Activated B cell treated with CpG ODN at 0.5 μM for 24 hours (primary cell): ENCODE results near the gene BRD7. TPM values are rescaled to one million over a fixed set of nuclear protein-coding genes. Genes with fewer than 3 reads are reported as not detected.

Experiments
- ATAC-seq: fragments of 200-7000 bp; cut with Tn5 transposase; one replicate; pipeline ENCODE4 v1.10.0; 2021; ENCODE audit warnings: low read depth, mild to moderate bottlenecking, moderate library complexity
- CTCF ChIA-PET: fragments of 350-600 bp; sonication (Branson Sonifier 250); formaldehyde crosslinking; loops from one replicate; lab custom pipeline; 2021; ENCODE audit warnings: antibody characterized with exemption; lab: Charles Lee
- POLR2A ChIA-PET: fragments of 350-600 bp; sonication (Branson Sonifier 250); formaldehyde crosslinking; loops from one replicate; lab custom pipeline; 2021; ENCODE audit warnings: antibody characterized with exemption; lab: Charles Lee
- DNase-seq: peaks from one replicate; pipeline ENCODE4 v3.0.0; 2022
- H3K27ac Mint-ChIP-seq: one replicate; pipeline ENCODE4 v1.8.0; 2020; ENCODE audit warnings: mixed read lengths
- H3K27me3 Mint-ChIP-seq: one replicate; pipeline ENCODE4 v1.8.0; 2021; ENCODE audit warnings: mixed read lengths
- H3K36me3 Mint-ChIP-seq: one replicate; pipeline ENCODE4 v1.8.0; 2021; ENCODE audit warnings: low read depth, mixed read lengths
- H3K4me1 Mint-ChIP-seq: one replicate; pipeline ENCODE4 v1.8.0; 2021; ENCODE audit warnings: mixed read lengths
- H3K4me3 Mint-ChIP-seq: one replicate; pipeline ENCODE4 v1.8.0; 2020; ENCODE audit warnings: mild to moderate bottlenecking, mixed read lengths
- H3K9me3 Mint-ChIP-seq: one replicate; pipeline ENCODE4 v1.8.0; 2020; ENCODE audit warnings: mixed read lengths
- intact Hi-C: fragments of 100-400 bp; cut with micrococcal nuclease; formaldehyde crosslinking; loops from one replicate; pipeline ENCODE4 v1.15.1; 2024
- total RNA-seq: library from RNA; stranded (reverse); gene quantifications from 2 replicates; pipeline ENCODE4 v1.2.3, GENCODE V29; 2022
- TF ChIP-seq, protein P1 (sequence below): fragments of 200-600 bp; IDR thresholded peaks from one replicate; pipeline ENCODE4 v1.8.0; 2022; ENCODE audit warnings: antibody characterized with exemption, mild to moderate bottlenecking

Gene BRD7
- total RNA-seq, 1 donor from 2014 or later = 65.2 TPM

DNA sequence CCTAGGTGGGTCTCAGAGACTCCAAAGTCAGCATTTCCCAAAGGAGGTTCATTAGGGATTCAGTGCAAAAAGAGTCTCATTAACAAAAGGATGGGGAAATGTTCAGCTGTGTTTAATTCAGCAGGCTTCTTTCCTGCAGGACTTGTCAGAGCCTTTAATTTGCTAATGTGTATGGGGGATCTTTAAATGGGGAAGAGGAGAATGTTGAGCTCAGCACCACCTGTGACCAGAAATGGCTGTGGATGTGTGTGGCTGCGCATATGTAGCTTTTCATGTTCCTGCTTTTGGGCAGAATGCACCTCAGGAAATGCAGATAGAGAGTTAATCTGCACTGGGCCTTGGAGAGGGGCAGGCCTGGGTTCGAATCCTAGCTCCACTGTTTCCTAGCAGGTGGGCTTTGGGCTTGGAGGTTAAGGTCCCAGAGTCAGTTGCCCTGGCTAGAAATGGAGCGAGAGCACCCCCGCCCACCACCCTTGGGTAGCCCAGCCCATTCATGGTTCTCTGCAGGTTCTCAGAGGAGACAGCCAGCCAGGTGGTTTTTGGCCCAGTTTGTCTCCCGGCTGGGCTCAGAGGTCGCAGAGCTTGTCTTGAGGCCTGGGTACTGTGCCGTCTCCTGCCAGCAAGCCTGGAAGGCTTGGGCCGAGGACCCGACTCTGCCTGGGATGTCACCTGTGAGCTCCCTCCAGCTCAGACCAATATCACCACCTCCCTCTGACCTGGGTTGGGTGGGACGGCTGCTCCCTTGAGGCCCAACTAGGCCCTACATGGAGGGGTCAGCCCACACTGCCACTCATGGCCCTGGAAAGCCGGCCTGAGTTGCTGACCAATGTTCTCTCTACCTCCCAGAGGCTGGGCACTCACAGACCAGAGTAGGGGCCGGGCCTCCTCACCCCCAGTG is 93.1 kb downstream of the BRD7 start:
- intact Hi-C loops = loop anchor here (2.0 kb wide), 2 partner anchors 61 to 467 kb away; partner anchors contain the start of gene CYLD
- ATAC-seq (no peak), DNase-seq (no peak)
- H3K9me3 Mint-ChIP-seq = peaks cover 4% of the 10 kb centered on the region
- TF ChIP-seq, protein P1, sequence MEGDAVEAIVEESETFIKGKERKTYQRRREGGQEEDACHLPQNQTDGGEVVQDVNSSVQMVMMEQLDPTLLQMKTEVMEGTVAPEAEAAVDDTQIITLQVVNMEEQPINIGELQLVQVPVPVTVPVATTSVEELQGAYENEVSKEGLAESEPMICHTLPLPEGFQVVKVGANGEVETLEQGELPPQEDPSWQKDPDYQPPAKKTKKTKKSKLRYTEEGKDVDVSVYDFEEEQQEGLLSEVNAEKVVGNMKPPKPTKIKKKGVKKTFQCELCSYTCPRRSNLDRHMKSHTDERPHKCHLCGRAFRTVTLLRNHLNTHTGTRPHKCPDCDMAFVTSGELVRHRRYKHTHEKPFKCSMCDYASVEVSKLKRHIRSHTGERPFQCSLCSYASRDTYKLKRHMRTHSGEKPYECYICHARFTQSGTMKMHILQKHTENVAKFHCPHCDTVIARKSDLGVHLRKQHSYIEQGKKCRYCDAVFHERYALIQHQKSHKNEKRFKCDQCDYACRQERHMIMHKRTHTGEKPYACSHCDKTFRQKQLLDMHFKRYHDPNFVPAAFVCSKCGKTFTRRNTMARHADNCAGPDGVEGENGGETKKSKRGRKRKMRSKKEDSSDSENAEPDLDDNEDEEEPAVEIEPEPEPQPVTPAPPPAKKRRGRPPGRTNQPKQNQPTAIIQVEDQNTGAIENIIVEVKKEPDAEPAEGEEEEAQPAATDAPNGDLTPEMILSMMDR = no peak
- H3K4me1 Mint-ChIP-seq = peaks cover 95% of the 10 kb centered on the region
- H3K4me3 Mint-ChIP-seq = peak overlapping the region; percentile 99
- H3K27me3 Mint-ChIP-seq = no peaks in the 10 kb centered on the region
- ChIA-PET POLR2A (interaction anchor here (1.1 to 16.1 kb wide), 5 partner anchors 5 to 53 kb away, joined by 5 to 244 read pairs (median 18); partner anchors contain the start of gene ADCY7), CTCF (interaction anchor here (0.9 to 4.4 kb wide), 6 partner anchors 9 to 79 kb away, joined by 3 to 21 read pairs (median 12); no protein-coding TSS in a partner anchor)
- H3K36me3 Mint-ChIP-seq = peaks cover 16% of the 10 kb centered on the region
- H3K27ac Mint-ChIP-seq = peak overlapping the region; percentile 100

DNA sequence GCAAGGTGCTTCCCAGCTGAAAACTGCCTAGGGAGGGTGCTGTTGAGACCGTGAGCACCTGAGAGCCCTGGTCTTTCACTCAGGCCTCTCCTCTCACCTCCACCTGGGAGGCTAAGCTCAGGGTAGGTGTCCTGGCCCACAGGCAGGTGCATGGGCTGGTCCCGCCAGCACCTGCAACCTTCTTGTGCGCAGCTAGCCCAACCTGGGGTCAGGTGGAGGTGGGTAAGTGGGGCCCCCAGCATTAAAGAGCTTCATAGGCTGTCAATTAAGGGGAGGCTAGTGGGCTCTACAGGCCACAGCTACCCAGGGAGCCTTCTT is 93.7 kb downstream of the BRD7 start:
- peaks cover 95% of the 10 kb centered on the region for H3K4me1 Mint-ChIP-seq
- peak overlapping the region; percentile 100 for H3K27ac Mint-ChIP-seq
- H3K9me3 Mint-ChIP-seq = peaks cover 4% of the 10 kb centered on the region
- TF ChIP-seq, protein P1 = no peak
- DNase-seq = no peak
- ChIA-PET POLR2A (interaction anchor here (1.1 to 16.1 kb wide), 11 partner anchors 5 to 471 kb away, joined by 3 to 244 read pairs (median 10); partner anchors contain the start of genes ADCY7, CNEP1R1 and CYLD), CTCF (interaction anchor here (0.9 to 4.4 kb wide), 7 partner anchors 10 to 80 kb away, joined by 3 to 21 read pairs (median 12); no protein-coding TSS in a partner anchor)
- no peak for ATAC-seq
- peaks cover 16% of the 10 kb centered on the region for H3K36me3 Mint-ChIP-seq
- intact Hi-C loops = loop anchor here (2.0 kb wide), 2 partner anchors 60 to 468 kb away; partner anchors contain the start of gene CYLD
- peak overlapping the region; percentile 99 for H3K4me3 Mint-ChIP-seq
- no peaks in the 10 kb centered on the region for H3K27me3 Mint-ChIP-seq

DNA sequence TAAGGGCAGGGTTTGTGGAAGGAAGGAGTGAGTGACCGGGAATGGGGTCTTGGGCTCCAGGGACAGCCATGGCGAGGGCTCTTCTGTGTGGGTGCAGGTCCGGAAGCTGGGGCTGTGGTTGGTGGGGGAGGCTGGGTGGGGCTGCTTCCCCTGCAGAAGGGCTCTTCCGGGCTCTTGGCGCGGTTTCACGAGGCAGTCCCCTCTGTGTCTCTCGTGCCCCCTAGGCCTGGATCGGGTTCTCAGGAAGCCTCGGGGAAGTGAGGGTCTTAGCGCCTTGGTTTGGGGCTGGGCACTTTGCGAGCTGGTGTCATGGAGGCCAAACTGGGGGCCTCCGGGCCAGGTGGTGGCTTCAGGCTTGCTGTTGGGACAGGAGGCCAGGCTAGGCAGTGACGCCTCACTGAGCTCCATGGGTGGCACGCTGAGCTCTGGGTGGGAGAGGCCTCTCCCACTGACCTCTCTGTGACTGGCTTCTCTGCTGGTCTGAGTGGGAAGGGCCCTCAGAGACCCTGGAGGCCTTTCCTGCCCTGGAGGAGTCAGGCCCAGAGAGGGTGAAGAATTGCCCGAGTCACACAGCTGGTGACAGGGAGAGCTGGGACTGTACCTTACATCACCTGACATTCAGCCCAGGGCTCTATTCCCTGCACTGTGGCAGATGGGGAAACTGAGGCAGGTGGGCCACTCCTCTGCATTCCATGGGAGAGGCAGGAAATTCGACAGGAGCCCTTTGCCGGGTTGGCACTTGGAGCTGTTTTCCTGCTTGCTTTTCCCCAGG is 94.3 kb downstream of the BRD7 start:
- TF ChIP-seq, protein P1 = no peak
- peak overlapping the region; percentile 99 for H3K4me3 Mint-ChIP-seq

DNA sequence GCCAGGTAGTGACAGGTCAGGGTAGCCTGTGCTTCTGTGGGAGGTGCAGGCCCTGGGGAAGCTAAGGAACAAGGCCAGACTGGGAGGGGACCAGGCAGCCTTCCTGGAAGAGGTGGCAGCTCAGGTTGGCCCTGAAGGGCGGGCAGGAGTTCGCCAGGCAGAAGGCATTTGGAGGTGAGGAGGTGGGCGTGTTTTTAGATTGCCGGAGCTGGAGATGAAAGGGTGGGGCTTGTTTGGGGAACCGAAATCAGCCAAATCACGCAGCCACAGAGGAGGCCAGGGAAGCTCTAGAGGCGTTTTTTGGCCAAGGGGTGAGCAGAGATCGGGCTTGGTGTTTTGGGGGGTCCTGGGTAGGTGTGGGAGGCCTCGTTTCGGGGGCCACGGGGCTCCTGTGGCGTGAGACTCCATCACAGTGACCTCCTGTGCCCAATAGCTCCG is 94.9 kb downstream of the BRD7 start:
- Mint-ChIP-seq H3K27me3 (no peaks in the 10 kb centered on the region), H3K9me3 (peaks cover 4% of the 10 kb centered on the region), H3K4me3 (peak overlapping the region; percentile 99), H3K36me3 (peaks cover 13% of the 10 kb centered on the region), H3K4me1 (peaks cover 93% of the 10 kb centered on the region), H3K27ac (peak overlapping the region; percentile 100)
- no peak for DNase-seq
- peak; percentile 82 for ATAC-seq
- TF ChIP-seq, protein P1 = no peak
- ChIA-PET CTCF (interaction anchor here (0.9 to 4.4 kb wide), 9 partner anchors 8 to 122 kb away, joined by 3 to 21 read pairs (median 10); no protein-coding TSS in a partner anchor), POLR2A (interaction anchor here (0.5 to 16.1 kb wide), 19 partner anchors 5 to 472 kb away, joined by 3 to 244 read pairs (median 6); partner anchors contain the start of genes ADCY7, CNEP1R1, CYLD and SNX20)
- intact Hi-C loops = loop anchor here (1.0 to 2.0 kb wide), 5 partner anchors 8 to 469 kb away; partner anchors contain the start of genes ADCY7 and CYLD

More for the DNA sequence above, 94.3 kb downstream of the BRD7 start:
- ChIA-PET POLR2A (interaction anchor here (0.7 to 16.1 kb wide), 17 partner anchors 5 to 472 kb away, joined by 3 to 244 read pairs (median 6); partner anchors contain the start of genes ADCY7, CNEP1R1 and CYLD), CTCF (interaction anchor here (0.9 to 4.4 kb wide), 8 partner anchors 10 to 123 kb away, joined by 3 to 21 read pairs (median 11); no protein-coding TSS in a partner anchor)
- intact Hi-C loops = loop anchor here (1.0 to 2.0 kb wide), 5 partner anchors 8 to 468 kb away; partner anchors contain the start of genes ADCY7 and CYLD
- Mint-ChIP-seq H3K36me3 (peaks cover 13% of the 10 kb centered on the region), H3K9me3 (peaks cover 4% of the 10 kb centered on the region), H3K27me3 (no peaks in the 10 kb centered on the region), H3K27ac (peak overlapping the region; percentile 100), H3K4me1 (peaks cover 93% of the 10 kb centered on the region)
- ATAC-seq (peak; percentile 66), DNase-seq (peak; percentile 65)
